Fibroblast of the aortic adventitia (primary cell): ENCODE data around the gene ATOH8. TPM values are rescaled to one million over a fixed set of nuclear protein-coding genes. Genes with fewer than 3 reads are reported as not detected.

Experiments used
- DNase-seq: peaks from one replicate; pipeline ENCODE4 v3.0.0-alpha.2; 2010; ENCODE audit warnings: low read depth
- H3K4me3 ChIP-seq: 2 replicates; pipeline ENCODE4 v1.5.1; 2011; ENCODE audit warnings: low read depth, mild to moderate bottlenecking, control low read depth, low read length, moderate library complexity
- total RNA-seq: library from RNA; depleted of rRNA; stranded (reverse); fragments of >200 nt; gene quantifications from 2 replicates; pipeline ENCODE4 v1.2.3, GENCODE V29; 2012; ENCODE audit warnings: low replicate concordance
- TF ChIP-seq, protein P1 (sequence below): IDR thresholded peaks from 2 replicates; pipeline ENCODE4 v1.5.1; 2011; ENCODE audit warnings: mild to moderate bottlenecking, low read length, control low read depth, inconsistent platforms; ENCODE audit not compliant: insufficient read depth

ATOH8 gene
- total RNA-seq, 1 donor: 17.0 TPM

DNA sequence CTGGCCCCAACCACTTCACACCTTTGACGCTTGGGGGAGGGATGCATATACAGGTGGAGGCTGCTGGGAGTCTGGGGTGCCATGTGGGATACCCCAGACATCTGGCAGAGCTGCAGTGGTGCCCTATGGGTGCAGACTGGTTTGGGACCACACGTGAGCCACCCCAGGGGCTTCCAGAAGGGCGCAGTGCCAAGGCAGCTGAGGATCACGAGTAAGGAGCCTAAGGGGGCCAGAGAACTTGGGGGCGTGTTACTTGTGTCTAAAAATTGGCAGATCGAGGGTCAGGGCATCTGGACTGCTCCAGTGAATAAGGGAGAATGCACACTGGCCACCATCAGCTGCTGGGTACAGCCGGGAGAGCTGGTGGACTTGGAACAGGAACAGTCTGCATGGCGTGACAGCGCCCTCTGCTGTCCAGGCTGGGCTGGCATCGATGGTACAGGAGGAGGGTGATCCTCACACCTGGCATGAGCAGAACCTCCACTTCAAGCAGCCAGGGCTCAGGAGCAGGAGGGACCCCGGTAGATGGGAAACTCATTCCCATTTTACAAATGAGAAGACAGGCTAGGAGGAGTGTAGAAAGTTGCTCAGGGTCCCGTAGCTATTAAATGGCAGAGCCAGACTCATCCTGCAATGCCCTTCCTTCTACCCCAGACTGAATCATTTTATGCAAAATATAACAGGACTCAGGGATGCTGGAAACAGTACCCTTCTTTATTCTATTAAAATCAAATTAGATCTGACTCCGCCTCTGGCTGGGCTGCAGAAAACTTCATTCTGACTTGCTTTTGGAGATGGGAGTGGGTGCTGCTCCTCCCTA, 60.4 kb downstream of the ATOH8 start:
- H3K4me3 ChIP-seq: no peak overlapping the region
- peak; percentile 88 for DNase-seq
- TF ChIP-seq, protein P1, sequence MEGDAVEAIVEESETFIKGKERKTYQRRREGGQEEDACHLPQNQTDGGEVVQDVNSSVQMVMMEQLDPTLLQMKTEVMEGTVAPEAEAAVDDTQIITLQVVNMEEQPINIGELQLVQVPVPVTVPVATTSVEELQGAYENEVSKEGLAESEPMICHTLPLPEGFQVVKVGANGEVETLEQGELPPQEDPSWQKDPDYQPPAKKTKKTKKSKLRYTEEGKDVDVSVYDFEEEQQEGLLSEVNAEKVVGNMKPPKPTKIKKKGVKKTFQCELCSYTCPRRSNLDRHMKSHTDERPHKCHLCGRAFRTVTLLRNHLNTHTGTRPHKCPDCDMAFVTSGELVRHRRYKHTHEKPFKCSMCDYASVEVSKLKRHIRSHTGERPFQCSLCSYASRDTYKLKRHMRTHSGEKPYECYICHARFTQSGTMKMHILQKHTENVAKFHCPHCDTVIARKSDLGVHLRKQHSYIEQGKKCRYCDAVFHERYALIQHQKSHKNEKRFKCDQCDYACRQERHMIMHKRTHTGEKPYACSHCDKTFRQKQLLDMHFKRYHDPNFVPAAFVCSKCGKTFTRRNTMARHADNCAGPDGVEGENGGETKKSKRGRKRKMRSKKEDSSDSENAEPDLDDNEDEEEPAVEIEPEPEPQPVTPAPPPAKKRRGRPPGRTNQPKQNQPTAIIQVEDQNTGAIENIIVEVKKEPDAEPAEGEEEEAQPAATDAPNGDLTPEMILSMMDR: peak; percentile 97

GRCh38 chr2:85814802-85815550, 61.2 kb downstream of the ATOH8 start:
- TF ChIP-seq, protein P1: no peak
- no peak overlapping the region for H3K4me3 ChIP-seq
- DNase-seq: no peak

GRCh38 chr2:85819811-85820510, 66.2 kb downstream of the ATOH8 start:
- no peak overlapping the region for H3K4me3 ChIP-seq
- DNase-seq: no peak
- TF ChIP-seq, protein P1: no peak

GRCh38 chr2:85822766-85823165, 69.0 kb downstream of the ATOH8 start:
- DNase-seq: no peak
- TF ChIP-seq, protein P1: no peak
- H3K4me3 ChIP-seq: no peak overlapping the region

DNA sequence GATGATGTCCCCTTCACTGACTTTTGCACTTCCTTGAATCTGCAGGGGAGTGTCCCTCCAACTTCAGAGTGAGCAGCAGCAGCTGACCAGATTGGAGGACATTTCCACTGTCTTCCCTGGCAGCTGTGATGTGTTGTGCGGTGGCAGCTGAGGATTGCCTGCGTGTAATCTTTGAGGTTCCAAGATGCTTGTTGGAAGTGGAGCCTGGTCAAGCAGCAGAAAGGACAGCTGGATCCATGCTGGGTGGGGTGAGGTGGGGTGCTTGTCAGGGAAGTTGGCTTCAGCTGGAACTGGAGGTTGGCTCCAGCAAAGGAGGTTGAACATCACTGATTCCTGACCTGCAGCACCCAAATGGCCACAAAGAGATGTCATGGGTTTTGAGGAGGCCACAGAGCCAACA, 70.2 kb downstream of the ATOH8 start:
- no peak for DNase-seq
- H3K4me3 ChIP-seq: no peak overlapping the region
- TF ChIP-seq, protein P1: no peak

DNA sequence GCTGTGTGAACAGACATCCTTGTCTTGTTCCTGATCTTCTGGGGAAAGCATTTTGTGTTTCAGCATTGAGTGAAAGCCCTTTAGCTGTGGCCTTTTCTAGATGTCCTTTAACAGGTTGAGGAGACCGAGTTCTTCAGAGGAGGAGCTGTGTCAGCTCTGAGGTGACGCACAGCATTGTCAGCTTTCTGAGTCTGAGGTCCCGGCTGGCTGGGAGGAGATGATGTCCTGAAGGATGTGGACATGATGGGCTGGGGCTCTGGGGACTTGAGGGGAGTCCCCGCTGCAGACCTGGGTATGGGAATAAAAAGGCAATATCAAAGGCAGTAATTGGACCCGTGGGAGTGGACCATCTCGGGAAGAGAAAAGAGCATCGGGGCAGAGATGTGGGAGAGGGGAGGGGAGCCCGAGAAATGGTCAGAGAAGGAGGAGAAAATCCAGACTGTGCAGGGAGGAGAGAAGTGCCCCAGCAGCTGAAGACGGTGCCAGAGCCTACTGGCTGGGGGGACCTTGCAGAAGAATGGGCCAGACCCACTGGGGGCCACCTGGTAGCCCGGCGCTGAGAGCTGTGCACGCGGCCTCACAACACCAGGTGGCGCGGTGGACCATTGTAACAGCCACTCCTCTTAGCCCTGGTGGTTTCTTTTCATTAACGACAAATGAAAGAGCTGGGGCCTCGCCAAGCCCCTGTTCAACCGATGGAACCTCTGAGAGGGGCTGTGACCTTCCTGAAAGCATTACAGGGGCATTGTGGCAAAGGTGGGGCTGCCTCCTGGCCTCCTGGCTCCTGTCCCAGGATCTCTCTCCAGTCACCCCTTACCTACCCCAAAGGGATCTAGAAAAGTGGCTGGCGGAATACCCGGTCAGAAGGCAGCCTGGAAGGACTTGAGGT, 73.4 kb downstream of the ATOH8 start:
- TF ChIP-seq, protein P1: peak; percentile 91
- peak; percentile 68 for DNase-seq
- H3K4me3 ChIP-seq: peak overlapping the region; percentile 36
